Activated CD8-positive, alpha-beta T cell treated with anti-CD3 and anti-CD28 coated beads for 36 hours (primary cell): ENCODE measurements around the gene HECTD4. TPM values are rescaled to one million over a fixed set of nuclear protein-coding genes. Genes with fewer than 3 reads are reported as not detected.
A peak's percentile ranks its signal among the peaks of the same experiment; 100 is the strongest.

Experiments used
- ATAC-seq: fragments of 200-7000 bp; cut with Tn5 transposase; one replicate; pipeline ENCODE4 v1.10.0; 2021; ENCODE audit warnings: mild to moderate bottlenecking, moderate library complexity
- CTCF ChIA-PET: fragments of 350-600 bp; sonication (Branson Sonifier 250); formaldehyde crosslinking; loops from one replicate; lab custom pipeline; 2021; ENCODE audit warnings: antibody characterized with exemption; lab: Charles Lee
- POLR2A ChIA-PET: fragments of 350-600 bp; sonication (Branson Sonifier 250); formaldehyde crosslinking; loops from one replicate; lab custom pipeline; 2021; ENCODE audit warnings: antibody characterized with exemption; lab: Charles Lee
- DNase-seq: peaks from one replicate; pipeline ENCODE4 v3.0.0-alpha.2; 2020
- H3K27ac Mint-ChIP-seq: one replicate; pipeline ENCODE4 v1.8.0; 2021; ENCODE audit warnings: mild to moderate bottlenecking, mixed read lengths
- H3K27me3 Mint-ChIP-seq: one replicate; pipeline ENCODE4 v1.8.0; 2021; ENCODE audit warnings: mixed read lengths
- H3K36me3 Mint-ChIP-seq: one replicate; pipeline ENCODE4 v1.8.0; 2021; ENCODE audit warnings: low read depth, mixed read lengths
- H3K4me1 Mint-ChIP-seq: one replicate; pipeline ENCODE4 v1.8.0; 2021; ENCODE audit warnings: low read depth, mixed read lengths
- H3K4me3 Mint-ChIP-seq: one replicate; pipeline ENCODE4 v1.8.0; 2021; ENCODE audit warnings: mild to moderate bottlenecking, moderate library complexity, mixed read lengths
- H3K9me3 Mint-ChIP-seq: one replicate; pipeline ENCODE4 v1.8.0; 2021; ENCODE audit warnings: mixed read lengths
- intact Hi-C: fragments of 100-400 bp; cut with micrococcal nuclease; formaldehyde crosslinking; loops from one replicate; pipeline ENCODE4 v1.10.0; 2022
- total RNA-seq, 2 experiments: library from RNA; stranded (reverse); gene quantifications; one replicate each; pipeline ENCODE4 v1.2.3, GENCODE V29; 2021
- TF ChIP-seq, protein P1 (sequence below): fragments of 200-600 bp; IDR thresholded peaks from one replicate; pipeline ENCODE4 v1.8.0; 2022; ENCODE audit warnings: antibody characterized with exemption, mild to moderate bottlenecking

HECTD4 gene
- total RNA-seq, 2 experiments from 2014 or later = 18.2 to 22.6 TPM

DNA sequence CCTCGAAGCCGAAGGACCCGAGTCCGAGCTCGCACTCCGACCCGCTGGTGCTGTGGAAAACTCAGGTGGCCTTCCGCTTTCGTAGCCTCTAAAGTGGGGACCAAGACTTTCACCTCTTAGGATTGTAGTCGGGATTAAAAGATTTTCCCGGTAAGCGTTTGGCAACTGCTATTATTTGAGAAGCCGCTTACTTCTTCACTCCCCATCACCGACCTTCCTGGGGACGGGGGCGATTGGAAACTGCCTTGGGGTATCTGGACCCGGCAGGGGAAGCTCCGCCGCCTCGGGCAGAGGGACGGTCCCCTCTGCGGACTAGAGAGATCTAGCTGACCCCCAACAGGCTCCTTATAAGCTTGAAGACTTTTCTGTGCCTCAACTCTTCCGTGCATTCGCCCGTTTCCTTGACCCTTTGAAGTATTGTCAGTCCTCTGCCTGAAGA lies 256.2 kb downstream of the HECTD4 start:
- TF ChIP-seq, protein P1, sequence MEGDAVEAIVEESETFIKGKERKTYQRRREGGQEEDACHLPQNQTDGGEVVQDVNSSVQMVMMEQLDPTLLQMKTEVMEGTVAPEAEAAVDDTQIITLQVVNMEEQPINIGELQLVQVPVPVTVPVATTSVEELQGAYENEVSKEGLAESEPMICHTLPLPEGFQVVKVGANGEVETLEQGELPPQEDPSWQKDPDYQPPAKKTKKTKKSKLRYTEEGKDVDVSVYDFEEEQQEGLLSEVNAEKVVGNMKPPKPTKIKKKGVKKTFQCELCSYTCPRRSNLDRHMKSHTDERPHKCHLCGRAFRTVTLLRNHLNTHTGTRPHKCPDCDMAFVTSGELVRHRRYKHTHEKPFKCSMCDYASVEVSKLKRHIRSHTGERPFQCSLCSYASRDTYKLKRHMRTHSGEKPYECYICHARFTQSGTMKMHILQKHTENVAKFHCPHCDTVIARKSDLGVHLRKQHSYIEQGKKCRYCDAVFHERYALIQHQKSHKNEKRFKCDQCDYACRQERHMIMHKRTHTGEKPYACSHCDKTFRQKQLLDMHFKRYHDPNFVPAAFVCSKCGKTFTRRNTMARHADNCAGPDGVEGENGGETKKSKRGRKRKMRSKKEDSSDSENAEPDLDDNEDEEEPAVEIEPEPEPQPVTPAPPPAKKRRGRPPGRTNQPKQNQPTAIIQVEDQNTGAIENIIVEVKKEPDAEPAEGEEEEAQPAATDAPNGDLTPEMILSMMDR = no peak
- DNase-seq = peak; percentile 20
- peaks cover 4% of the 10 kb centered on the region for H3K36me3 Mint-ChIP-seq

DNA sequence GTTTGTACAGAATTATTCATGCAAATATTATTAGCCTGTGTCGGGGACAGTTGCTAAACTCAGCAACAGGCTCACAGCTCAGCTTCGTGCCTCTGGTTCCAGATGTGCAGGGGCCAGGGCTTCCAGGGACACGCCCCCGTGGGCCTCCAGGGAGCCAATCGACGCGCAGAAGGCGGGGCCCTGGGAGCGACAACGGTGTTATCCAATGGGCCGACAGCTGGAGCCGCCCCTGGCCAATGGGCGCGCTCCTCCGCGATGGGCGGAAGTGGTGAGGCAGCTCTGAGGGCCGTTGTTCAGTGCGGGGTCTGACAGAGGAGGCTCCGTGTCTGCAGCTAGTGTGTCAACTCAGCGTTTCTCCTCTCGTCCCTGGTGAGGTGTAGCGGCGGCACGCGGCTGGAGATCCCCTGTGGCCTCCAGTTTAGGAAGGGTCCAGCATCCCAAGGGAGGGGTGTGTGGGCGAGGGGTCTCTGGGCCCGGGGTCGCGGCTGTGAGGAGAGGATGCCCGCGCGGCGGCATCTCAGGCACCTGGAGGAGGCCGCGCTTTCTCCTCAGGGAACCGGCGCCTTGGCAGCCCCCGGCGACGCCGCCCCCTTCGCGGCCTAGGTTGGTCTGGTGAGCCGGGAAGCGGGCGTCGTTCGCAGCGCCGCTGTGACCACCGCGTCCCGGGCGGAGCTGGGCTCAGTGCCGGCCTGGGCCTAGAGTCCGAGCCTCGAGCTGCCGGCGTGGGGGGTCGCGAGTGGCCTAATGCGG lies 256.8 kb downstream of the HECTD4 start, which contains the start of gene TRAFD1:
Gene TRAFD1, plus strand, starts transcription at position 311 of the 750 bp plus-strand sequence. CDS start 4,963 bp downstream, outside the sequence.
- H3K27me3 Mint-ChIP-seq = no peaks in the 10 kb centered on the region
- ChIA-PET CTCF (interaction anchor here (1.0 to 2.1 kb wide), 3 partner anchors 9 to 262 kb away, joined by 4 to 8 read pairs (median 5); no protein-coding TSS in a partner anchor), POLR2A (interaction anchor here (0.7 to 8.3 kb wide), 11 partner anchors 11 to 285 kb away, joined by 3 to 117 read pairs (median 5); partner anchors contain the start of gene NAA25)
- peaks cover 3% of the 10 kb centered on the region for H3K36me3 Mint-ChIP-seq
- H3K4me3 Mint-ChIP-seq = peak within 1 kb of the TSS; percentile 85
- peak; percentile 99 for DNase-seq
- TF ChIP-seq, protein P1 = no peak
- peak within 1 kb of the TSS; percentile 90 for H3K27ac Mint-ChIP-seq
- intact Hi-C loops = no loop called here
- H3K4me1 Mint-ChIP-seq = peaks cover 34% of the 10 kb centered on the region
- ATAC-seq = peak; percentile 99
- H3K9me3 Mint-ChIP-seq = no peaks in the 10 kb centered on the region

More for the DNA sequence above, 256.2 kb downstream of the HECTD4 start:
- Mint-ChIP-seq H3K27ac (peak overlapping the region; percentile 75), H3K4me3 (peak overlapping the region; percentile 85), H3K9me3 (no peaks in the 10 kb centered on the region), H3K4me1 (peaks cover 37% of the 10 kb centered on the region), H3K27me3 (no peaks in the 10 kb centered on the region)
- ATAC-seq = no peak
- POLR2A ChIA-PET = interaction anchor here (0.6 to 8.3 kb wide), 11 partner anchors 12 to 284 kb away, joined by 3 to 117 read pairs (median 5); partner anchors contain the start of gene NAA25
- intact Hi-C loops = no loop called here
- CTCF ChIA-PET = interaction anchor here (1.0 to 2.1 kb wide), 3 partner anchors 10 to 261 kb away, joined by 4 to 8 read pairs (median 5); no protein-coding TSS in a partner anchor

DNA sequence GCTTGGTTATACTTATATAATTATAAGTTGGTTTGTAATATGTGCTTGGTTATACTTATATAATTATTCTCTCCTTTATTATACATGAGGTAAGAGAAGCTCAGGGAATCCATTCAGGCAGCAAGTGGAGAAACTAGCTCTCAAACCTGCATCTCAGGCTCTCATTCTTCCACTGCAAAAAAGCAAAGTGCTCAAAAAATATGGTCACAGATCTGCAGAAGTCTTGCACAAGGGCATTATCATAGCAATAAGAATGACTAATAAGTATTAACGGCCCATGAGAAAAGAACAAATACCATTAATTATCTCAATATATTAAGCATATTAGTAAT lies 257.3 kb downstream of the HECTD4 start:
- H3K36me3 Mint-ChIP-seq = peaks cover 3% of the 10 kb centered on the region
- DNase-seq (no peak), ATAC-seq (no peak)
- H3K27me3 Mint-ChIP-seq = no peaks in the 10 kb centered on the region
- ChIA-PET CTCF (interaction anchor here (1.0 to 2.1 kb wide), 3 partner anchors 9 to 263 kb away, joined by 4 to 8 read pairs (median 5); no protein-coding TSS in a partner anchor), POLR2A (interaction anchor here (0.9 to 8.3 kb wide), 7 partner anchors 11 to 180 kb away, joined by 4 to 117 read pairs (median 6); partner anchors contain the start of gene NAA25)
- H3K4me3 Mint-ChIP-seq = peak overlapping the region; percentile 85
- TF ChIP-seq, protein P1 = no peak
- intact Hi-C loops = no loop called here
- H3K27ac Mint-ChIP-seq = no peak overlapping the region
- H3K9me3 Mint-ChIP-seq = no peaks in the 10 kb centered on the region
- H3K4me1 Mint-ChIP-seq = peaks cover 33% of the 10 kb centered on the region

DNA sequence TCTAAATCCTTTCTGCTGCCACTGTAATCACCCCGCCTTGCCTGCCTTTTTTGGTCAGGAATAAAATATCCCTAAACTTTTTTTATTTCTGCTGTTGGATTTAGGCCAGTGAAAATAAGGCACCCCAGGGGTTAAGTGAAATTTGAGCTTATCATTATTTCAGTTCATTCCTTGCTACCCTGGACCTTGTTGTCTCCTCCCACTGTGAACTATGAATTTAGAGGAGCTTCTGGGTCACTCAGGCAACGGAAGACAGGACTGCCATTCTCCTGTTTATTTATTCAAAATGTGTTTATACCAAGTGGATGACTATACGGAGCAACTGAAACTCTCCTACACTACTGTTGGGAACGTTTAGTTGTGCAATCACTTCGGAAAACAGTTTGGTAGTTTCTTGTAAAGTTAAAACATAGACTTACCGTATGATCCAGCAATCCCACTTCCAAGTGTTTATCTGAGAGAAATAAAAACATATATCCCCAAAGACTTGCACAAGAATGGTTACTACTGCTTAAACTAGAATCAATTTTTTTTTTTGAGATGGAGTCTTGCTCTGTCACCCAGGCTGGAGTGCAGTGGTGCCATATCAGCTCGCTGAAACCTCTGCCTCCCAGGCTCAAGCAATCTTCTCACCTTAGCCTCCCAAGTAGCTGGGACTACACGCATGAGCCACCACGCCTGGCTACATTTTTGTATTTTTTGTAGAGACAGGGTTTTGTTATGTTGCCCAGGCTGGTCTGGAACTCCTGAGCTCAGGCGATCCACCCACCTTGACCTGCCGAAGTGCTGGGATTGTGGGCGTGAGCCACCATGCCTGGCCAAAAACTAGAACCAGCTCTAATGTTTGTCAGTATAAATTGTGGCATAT lies 259.2 kb downstream of the HECTD4 start:
- ATAC-seq (no peak), DNase-seq (no peak)
- TF ChIP-seq, protein P1 = no peak
- CTCF ChIA-PET = interaction anchor here (0.7 to 1.5 kb wide), 2 partner anchors 11 to 34 kb away, joined by 3 to 4 read pairs; no protein-coding TSS in a partner anchor
- intact Hi-C loops = no loop called here
- no peaks in the 10 kb centered on the region for H3K9me3 Mint-ChIP-seq
- H3K27ac Mint-ChIP-seq = no peak overlapping the region
- H3K27me3 Mint-ChIP-seq = no peaks in the 10 kb centered on the region
- POLR2A ChIA-PET = interaction anchor here (1.0 to 8.3 kb wide), 3 partner anchors 9 to 16 kb away, joined by 4 to 117 read pairs (median 67); partner anchors contain the start of gene NAA25
- H3K4me1 Mint-ChIP-seq = peaks cover 18% of the 10 kb centered on the region
- H3K4me3 Mint-ChIP-seq = no peak overlapping the region
- H3K36me3 Mint-ChIP-seq = peaks cover 3% of the 10 kb centered on the region
